Left cardiac atrium (tissue), 4 donors: ENCODE data around the gene QPCTL. TPM values are rescaled to one million over a fixed set of nuclear protein-coding genes. Genes with fewer than 3 reads are reported as not detected.
"Not testable (repeated sequence)": the region's sequence is repeated elsewhere in the genome, so short reads cannot be mapped to it uniquely, and the experiment has no call there.

Experiments used
- ATAC-seq, 2 donors: fragments of 200-7000 bp; cut with Tn5 transposase; one replicate each; pipeline ENCODE4 v1.9.1; 2020; ENCODE audit warnings: mild to moderate bottlenecking in 2 of 2, moderate library complexity in 2 of 2
- DNase-seq: peaks from one replicate; pipeline ENCODE4 v3.0.0-alpha.2; 2020
- intact Hi-C, 2 donors: fragments of 100-400 bp; cut with DNase I; formaldehyde crosslinking; loops; one replicate each; pipeline versions ENCODE4 v1.14.1 to v1.15.1; 2022 to 2023
- total RNA-seq, 2 donors: library from RNA; stranded (reverse); fragmentation: NEBNext Ultra II Directional; extraction: Animal tissue kit (Norgen Biotek cat#: 25700); gene quantifications; one replicate each; pipeline ENCODE4 v1.2.1, GENCODE V29; 2021
- donor health status: DM: no; HTN: yes; CAD: no.
- donor health status: DM: no; HTN: yes; CAD: no; lungs with severe emphysema.
- donor health status: DM: yes; HTN: yes; CAD: no.
- donor health status: Dilated cardiomyopathy.

The QPCTL gene
- total RNA-seq, 2 donors from 2014 or later = 2.9 to 3.2 TPM

DNA sequence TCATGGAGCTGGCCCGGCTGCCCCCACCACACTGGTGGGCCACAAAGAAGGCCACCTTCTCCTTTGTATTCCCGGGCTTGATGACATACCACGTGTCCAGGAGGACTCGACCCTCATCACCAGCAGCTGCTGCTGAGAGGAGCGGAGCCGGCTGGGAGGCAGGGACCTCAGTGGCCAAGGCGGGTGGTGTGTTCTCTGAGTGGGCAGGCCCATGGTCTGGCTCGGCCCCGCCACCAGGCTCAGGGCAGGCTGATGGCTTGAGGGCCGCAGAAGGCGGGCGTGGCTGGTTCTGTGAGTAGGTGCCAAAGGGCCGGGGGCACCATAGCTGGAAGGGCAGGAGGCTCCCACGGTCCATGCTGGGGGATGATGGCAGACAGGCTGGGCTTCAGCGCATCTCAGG is 20.7 kb downstream of the QPCTL start:
- intact Hi-C loops = no loop called here
- ATAC-seq = no peak

GRCh38 chr19:45715139-45715538 is 22.7 kb downstream of the QPCTL start:
- intact Hi-C loops = loop anchor here (5.0 kb wide), 1 partner anchor 52 kb away; the partner anchor contains the start of gene SIX5 (in 2 of the 2)
- DNase-seq (no peak), ATAC-seq (no peak)

More for the DNA sequence above, 20.7 kb downstream of the QPCTL start:
- no peak for DNase-seq

GRCh38 chr19:45716359-45717130 is 24.1 kb downstream of the QPCTL start:
- DNase-seq (no peak), ATAC-seq (peak in 1 of 2 donors; percentile 1)
- intact Hi-C loops = loop anchor here (5.0 kb wide), 1 partner anchor 51 kb away; the partner anchor contains the start of gene SIX5 (in 2 of the 2)

GRCh38 chr19:45717131-45717982 is 24.9 kb downstream of the QPCTL start:
- DNase-seq (peak; percentile 99), ATAC-seq (peak; percentile 98)
- intact Hi-C loops = loop anchor here (5.0 kb wide), 1 partner anchor 50 kb away; the partner anchor contains the start of gene SIX5 (in 2 of the 2)

- intact Hi-C loops = loop anchor here (5.0 kb wide), 1 partner anchor 49 kb away; the partner anchor contains the start of gene SIX5 (in 2 of the 2)
Measured at GRCh38 chr19:45717983-45718650, 25.7 kb downstream of the QPCTL start.

DNA sequence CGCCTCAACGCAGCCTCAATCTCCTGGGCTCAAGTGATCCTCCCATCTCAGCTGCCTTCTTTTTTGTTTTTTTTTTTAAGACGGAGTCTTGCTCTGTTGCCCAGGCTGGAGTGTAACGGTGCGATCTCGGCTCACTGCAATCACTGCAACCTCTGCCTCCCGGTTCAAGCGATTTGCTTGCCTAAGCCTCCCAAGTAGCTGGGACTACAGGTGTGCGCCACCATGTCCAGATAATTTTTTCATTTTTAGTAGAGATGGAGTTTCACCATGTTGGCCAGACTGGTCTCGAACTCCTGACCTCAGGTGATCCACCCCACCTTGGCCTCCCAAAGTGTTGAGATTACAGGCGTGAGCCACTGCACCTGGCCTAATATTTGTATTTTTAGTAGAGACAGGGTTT is 27.6 kb downstream of the QPCTL start:
- DNase-seq, intact Hi-C loops, ATAC-seq: not testable (repeated sequence)

More at GRCh38 chr19:45717983-45718650, 25.7 kb downstream of the QPCTL start:
- ATAC-seq (peak in 1 of 2 donors; percentile 0), DNase-seq (peak; percentile 44)

DNA sequence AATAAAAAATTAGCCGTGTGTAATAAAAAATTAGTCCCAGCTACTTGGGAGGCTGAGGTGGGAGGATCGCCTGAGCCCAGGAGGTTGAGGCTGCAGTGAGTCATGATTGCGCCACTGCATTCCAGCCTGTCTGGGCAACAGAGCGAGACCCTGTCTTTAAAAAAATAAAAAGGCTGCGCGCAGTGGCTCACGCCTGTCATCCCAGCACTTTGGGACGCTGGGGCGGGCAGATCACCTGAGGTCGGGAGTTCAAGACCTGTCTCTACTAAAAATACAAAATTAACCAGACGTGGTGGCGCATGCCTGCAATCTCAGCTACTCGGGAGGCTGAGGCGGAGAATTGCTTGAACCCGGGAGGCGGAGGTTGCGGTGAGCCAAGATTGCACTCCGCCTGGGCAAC is 36.2 kb downstream of the QPCTL start:
- DNase-seq, intact Hi-C loops, ATAC-seq: not testable (repeated sequence)

GRCh38 chr19:45729800-45730290 is 37.4 kb downstream of the QPCTL start:
- intact Hi-C loops = no loop called here

GRCh38 chr19:45730368-45731288 is 38.2 kb downstream of the QPCTL start, which contains the start of gene FBXO46:
Gene FBXO46 (minus strand): TSS chr19:45730896. CDS start chr19:45713495, 17,401 bp downstream.
- DNase-seq (peak; percentile 97), ATAC-seq (peak; percentile 99)
- intact Hi-C loops = no loop called here

More at GRCh38 chr19:45729800-45730290, 37.4 kb downstream of the QPCTL start:
- DNase-seq (no peak), ATAC-seq (no peak)

DNA sequence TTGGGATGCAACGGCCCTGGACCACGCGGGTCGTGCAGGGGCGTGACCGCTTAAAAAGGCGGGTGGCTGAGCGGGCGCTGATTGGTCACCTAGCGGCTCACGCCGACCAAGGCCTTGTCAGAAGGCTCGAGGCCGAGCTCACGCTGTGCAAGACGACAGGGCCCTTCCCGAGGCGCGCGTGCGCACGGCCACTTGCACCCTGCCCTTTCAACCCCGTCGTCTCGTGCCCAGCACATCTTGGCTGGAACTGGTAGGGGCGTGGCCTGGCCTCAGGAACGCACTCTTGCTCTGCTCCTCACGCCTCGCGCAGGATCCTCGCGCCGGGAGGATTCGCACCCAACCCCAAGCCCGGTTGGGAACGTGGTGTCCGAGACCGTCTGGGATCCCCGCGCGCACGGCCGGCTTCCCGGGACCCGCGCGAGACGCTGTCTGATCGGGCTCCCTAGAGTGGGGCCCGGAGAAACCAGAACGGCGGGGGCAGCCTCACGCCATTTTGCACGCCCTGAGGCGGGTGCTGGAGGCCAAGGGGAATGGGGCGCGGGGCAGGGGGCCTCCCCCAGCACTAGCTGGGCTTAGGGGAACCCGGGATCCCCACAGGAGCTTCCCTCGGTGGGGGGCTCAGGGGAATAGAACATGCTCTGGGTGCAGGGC is 40.8 kb downstream of the QPCTL start, which contains the start of gene MEIOSIN:
MEIOSIN (plus strand) TSS at position 280 of the 651 bp plus-strand sequence. CDS start 1,938 bp downstream, outside the sequence.
- ATAC-seq = no peak
- intact Hi-C loops = no loop called here
- DNase-seq = no peak

- no peak for DNase-seq
- intact Hi-C loops = no loop called here
- no peak for ATAC-seq
Measured at GRCh38 chr19:45739498-45740439, 47.3 kb downstream of the QPCTL start.

DNA sequence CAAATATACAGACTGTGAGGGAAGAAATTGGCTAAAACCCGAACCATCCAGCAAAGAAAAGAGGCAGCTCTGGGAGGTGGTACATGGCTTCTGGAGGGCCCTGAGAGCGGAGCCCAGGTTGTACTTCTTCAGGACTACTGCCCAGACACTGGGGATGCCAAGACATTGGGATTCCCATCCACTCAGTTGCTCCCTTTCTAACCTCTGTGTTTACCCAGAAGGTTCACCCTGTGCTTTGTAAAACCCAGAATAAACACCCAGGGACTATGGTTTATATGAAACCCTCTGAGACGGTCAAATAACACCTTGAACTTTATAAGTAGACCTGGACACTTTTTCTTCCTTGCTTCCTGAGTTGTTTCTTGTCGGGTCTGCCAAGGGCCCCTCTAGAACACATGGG is 50.5 kb downstream of the QPCTL start:
- intact Hi-C loops = no loop called here
- DNase-seq (no peak), ATAC-seq (no peak)

GRCh38 chr19:45745606-45746005 is 53.1 kb downstream of the QPCTL start:
- ATAC-seq (no peak), DNase-seq (no peak)
- intact Hi-C loops = no loop called here

DNA sequence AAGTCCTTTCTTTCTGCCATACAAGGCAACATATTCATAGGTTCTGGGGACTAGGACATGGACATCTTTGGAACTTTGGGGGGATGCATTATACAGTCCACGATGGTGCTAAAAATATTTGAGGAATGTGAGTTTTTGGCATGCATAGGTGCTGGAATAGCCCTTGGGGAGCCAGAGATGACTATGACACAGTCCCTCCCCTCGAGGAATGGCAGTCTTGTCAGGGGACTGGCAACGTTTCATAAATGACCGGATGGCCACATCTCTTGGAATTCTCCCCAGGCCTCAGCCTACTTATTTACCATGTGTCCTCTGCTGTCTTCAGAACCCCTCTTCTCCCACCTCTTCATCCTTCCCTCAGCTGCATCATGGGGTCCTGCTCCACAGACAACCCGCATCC is 54.4 kb downstream of the QPCTL start:
- DNase-seq (no peak), ATAC-seq (no peak)
- intact Hi-C loops = no loop called here

DNA sequence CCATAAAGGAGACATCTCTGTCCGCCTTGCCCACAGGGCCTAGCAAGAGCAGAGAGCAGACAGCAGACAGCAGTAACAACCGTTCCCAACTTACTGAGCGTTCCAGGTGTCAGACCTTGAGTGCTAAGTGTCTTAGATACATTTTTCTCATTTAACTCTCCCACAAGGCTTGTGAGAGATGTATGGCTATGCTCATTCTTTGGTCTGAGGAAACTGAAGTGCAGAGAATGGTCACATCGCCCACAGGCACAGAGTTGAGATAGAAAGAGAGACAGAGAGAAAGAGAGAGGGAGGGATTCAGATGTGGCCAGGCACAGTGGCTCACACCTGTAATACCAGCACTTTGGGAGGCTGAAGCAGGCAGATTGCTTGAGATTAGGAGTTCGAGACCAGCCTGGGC is 55.0 kb downstream of the QPCTL start:
- intact Hi-C loops = no loop called here
- no peak for DNase-seq
- ATAC-seq = no peak

GRCh38 chr19:45751483-45751882 is 59.0 kb downstream of the QPCTL start:
- DNase-seq, intact Hi-C loops, ATAC-seq: not testable (repeated sequence)
